ENCODE data around the gene KRT13.

- TF ChIP-seq CTCF (IDR thresholded peaks at IDR 0.05): no peak
- no peak for TF ChIP-seq POLR2A (IDR thresholded peaks at IDR 0.05)
- no peak for TF ChIP-seq POLR2AphosphoS5 (IDR thresholded peaks at IDR 0.05)
These were observed 30.0 kb downstream of the KRT13 start for GRCh38 chr17:41475421-41475820.

All from gastroesophageal sphincter (tissue), 3 donors.